ENCODE data around the gene EML3. TPM values are rescaled to one million over a fixed set of nuclear protein-coding genes. Genes with fewer than 3 reads are reported as not detected.

Gene EML3
- total RNA-seq, 1 donor from 2014 or later, result 91.1 TPM

GRCh38 chr11:62613291-62613778 is 760 bp upstream of the EML3 start:
- Histone ChIP-seq H3K4me3 (peak overlapping the region; percentile 84), H3K36me3 (peaks cover 26% of the 10 kb centered on the region), H3K4me1 (peaks cover 23% of the 10 kb centered on the region), H3K9me3 (no peaks in the 10 kb centered on the region), H3K27me3 (no peaks in the 10 kb centered on the region), H3K27ac (peak overlapping the region; percentile 93)
- DNase-seq (no peak), ATAC-seq (no peak)
- intact Hi-C loops (cut with DNase I), result no loop called here
- TF ChIP-seq, protein P1, sequence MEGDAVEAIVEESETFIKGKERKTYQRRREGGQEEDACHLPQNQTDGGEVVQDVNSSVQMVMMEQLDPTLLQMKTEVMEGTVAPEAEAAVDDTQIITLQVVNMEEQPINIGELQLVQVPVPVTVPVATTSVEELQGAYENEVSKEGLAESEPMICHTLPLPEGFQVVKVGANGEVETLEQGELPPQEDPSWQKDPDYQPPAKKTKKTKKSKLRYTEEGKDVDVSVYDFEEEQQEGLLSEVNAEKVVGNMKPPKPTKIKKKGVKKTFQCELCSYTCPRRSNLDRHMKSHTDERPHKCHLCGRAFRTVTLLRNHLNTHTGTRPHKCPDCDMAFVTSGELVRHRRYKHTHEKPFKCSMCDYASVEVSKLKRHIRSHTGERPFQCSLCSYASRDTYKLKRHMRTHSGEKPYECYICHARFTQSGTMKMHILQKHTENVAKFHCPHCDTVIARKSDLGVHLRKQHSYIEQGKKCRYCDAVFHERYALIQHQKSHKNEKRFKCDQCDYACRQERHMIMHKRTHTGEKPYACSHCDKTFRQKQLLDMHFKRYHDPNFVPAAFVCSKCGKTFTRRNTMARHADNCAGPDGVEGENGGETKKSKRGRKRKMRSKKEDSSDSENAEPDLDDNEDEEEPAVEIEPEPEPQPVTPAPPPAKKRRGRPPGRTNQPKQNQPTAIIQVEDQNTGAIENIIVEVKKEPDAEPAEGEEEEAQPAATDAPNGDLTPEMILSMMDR (IDR thresholded peaks at IDR 0.05), result no peak

DNA sequence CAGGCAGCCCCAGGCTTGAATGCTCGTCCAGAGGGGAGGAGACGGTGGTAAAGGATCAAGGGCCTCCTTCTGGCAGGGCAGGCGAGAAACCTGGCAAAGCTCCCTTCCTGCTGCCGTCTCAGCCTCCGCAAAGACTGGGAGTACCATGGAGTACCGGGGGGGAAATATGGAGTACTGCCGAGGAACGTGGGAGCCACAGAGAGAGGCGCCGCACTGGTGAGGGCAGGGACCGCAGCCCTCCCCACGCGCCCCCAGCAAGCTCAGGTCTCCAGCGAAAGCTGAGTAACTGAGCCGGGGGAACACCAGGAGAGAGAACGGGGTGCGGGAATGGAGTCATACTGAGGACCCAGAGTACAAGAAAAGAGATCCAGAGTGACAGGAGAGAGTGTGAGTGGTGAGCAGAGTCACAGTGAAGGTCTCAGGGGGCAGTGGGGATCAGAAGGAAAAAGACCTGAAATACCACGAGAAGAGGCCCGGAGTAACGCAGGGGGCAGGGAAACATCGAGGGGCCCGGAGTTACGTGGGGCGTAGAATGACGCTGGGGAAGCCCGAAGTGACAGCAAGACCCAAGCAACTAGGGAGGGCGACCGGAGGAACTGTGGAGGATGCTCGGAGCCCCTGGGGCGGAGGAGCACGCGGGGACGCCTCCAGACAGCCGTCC is 740 bp downstream of the EML3 start:
- peaks cover 32% of the 10 kb centered on the region for H3K36me3 ChIP-seq
- intact Hi-C loops (cut with DNase I), result no loop called here
- H3K27me3 ChIP-seq, result no peaks in the 10 kb centered on the region
- TF ChIP-seq, protein P1 (IDR thresholded peaks at IDR 0.05), result peak; percentile 4
- H3K4me3 ChIP-seq, result peak overlapping the region; percentile 84
- peaks cover 23% of the 10 kb centered on the region for H3K4me1 ChIP-seq
- no peaks in the 10 kb centered on the region for H3K9me3 ChIP-seq
- peak overlapping the region; percentile 93 for H3K27ac ChIP-seq
- ATAC-seq (peak; percentile 24), DNase-seq (peak; percentile 81)

DNA sequence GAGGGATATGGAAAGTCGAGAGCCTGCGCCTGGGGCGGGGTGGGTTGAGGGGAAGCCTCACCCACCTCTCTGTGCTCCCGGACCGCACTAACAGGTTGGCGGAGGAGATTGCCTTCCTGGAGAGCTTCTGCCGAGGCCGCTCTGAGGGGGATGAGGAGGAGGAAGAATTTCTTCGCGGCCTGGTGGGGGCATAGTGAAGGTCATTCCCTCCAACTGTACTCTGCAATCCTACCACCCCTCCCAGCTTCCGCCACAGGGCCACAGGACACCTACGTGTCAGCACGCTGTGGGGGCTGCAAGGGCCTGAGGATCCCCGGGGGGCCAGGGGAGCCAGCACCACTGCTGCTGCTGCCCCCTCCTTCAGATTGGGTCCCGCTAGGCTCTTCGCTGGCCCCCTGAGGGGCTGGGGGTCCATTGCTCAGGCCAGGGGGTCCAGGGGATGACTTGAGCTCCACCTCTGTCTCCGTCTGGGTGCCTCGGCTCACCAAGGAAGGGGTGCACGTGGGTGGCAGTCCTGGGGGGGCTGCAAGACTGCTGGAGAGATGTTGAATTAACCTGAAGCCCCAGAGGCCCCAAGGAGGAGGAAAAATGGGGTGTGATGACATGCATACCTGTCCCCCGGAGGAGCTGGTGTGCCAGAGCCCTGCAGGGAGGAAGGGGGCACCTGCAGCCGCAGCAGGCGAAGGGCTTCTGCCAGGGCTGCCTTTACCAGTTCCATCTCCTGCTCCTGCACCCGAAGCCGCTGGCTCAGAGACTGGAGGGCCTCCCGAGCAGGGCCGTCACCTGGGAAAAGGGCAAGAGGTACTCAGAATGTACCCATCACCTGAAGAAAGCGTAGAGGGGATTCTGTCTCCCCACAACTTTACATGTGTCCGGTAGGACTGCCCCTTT is 1.5 kb downstream of the EML3 start:
- H3K27ac ChIP-seq, result peak overlapping the region; percentile 93
- TF ChIP-seq, protein P1 (IDR thresholded peaks at IDR 0.05), result no peak
- ATAC-seq (no peak), DNase-seq (no peak)
- H3K36me3 ChIP-seq, result peaks cover 36% of the 10 kb centered on the region
- intact Hi-C loops (cut with DNase I), result no loop called here
- peak overlapping the region; percentile 84 for H3K4me3 ChIP-seq
- no peaks in the 10 kb centered on the region for H3K27me3 ChIP-seq
- H3K4me1 ChIP-seq, result peaks cover 23% of the 10 kb centered on the region
- H3K9me3 ChIP-seq, result no peaks in the 10 kb centered on the region

DNA sequence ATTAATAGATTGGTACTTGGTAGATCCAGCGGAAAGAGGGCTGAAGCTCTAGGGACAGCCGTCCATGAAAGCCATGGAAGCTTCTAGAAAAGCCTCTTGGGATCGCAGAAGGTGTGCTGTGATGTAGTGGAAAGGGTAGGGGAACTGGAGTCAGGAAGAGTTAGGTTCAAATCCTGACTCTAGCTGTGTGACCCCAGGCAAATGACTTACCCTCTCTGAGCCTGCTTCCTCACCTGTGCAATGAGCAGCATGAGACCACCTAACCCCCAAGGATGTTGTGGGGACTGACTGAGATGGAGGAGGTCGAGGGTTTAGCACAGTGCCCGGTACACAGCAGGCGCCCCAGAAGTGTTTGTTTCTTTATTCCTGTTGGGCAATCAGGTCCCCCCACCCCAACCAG is 2.2 kb downstream of the EML3 start:
- Histone ChIP-seq H3K4me3 (no peak overlapping the region), H3K4me1 (peaks cover 23% of the 10 kb centered on the region), H3K27me3 (no peaks in the 10 kb centered on the region), H3K9me3 (no peaks in the 10 kb centered on the region), H3K27ac (peak overlapping the region; percentile 93), H3K36me3 (peaks cover 38% of the 10 kb centered on the region)
- TF ChIP-seq, protein P1 (IDR thresholded peaks at IDR 0.05), result no peak
- ATAC-seq (no peak), DNase-seq (no peak)
- intact Hi-C loops (cut with DNase I), result no loop called here

DNA sequence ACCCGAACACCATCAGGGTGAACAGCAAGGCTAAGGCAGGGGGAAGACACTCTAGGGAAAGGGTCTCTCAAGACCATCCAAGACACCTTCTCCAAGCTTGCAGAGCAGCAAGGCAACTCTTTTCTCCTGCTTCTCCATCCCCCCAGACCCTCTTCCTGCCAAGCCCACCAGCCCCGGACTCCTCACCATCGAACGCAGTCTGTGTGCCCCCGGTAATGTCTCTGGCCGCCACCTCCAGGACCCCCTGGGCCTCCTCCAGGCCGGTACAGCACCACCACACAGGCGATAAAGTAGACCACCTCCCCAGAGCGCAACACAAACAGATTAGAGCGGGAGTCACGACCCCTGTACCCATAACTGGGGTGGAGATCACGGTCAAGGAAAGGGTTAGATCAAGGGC is 3.8 kb downstream of the EML3 start:
- Histone ChIP-seq H3K27ac (no peak overlapping the region), H3K27me3 (no peaks in the 10 kb centered on the region), H3K9me3 (no peaks in the 10 kb centered on the region), H3K36me3 (peaks cover 50% of the 10 kb centered on the region), H3K4me3 (no peak overlapping the region), H3K4me1 (peaks cover 23% of the 10 kb centered on the region)
- DNase-seq (no peak), ATAC-seq (no peak)
- TF ChIP-seq, protein P1 (IDR thresholded peaks at IDR 0.05), result no peak
- intact Hi-C loops (cut with DNase I), result no loop called here
